Uterus (tissue), 2 donors: ENCODE measurements around the gene CEP72.

ENCODE experiments used
- POLR2A ChIP-seq, 2 donors: fragments of 450-650 bp; IDR thresholded peaks; one replicate each; pipeline ENCODE4 v1.6.1; 2016; ENCODE audit warnings: antibody characterized with exemption in 2 of 2, mild to moderate bottlenecking in 1 of 2, moderate library complexity in 1 of 2
- TF ChIP-seq, protein P1 (sequence below), 4 experiments: fragments of 200-600 bp in 2 of 4; fragments of 450-650 bp in 2 of 4; sonication (generic) in 2 of 4; IDR thresholded peaks; one replicate each; pipeline ENCODE4 v1.5.1; 2016 to 2019; ENCODE audit warnings: antibody characterized with exemption in 4 of 4, mild to moderate bottlenecking in 2 of 4, moderate library complexity in 1 of 4

DNA sequence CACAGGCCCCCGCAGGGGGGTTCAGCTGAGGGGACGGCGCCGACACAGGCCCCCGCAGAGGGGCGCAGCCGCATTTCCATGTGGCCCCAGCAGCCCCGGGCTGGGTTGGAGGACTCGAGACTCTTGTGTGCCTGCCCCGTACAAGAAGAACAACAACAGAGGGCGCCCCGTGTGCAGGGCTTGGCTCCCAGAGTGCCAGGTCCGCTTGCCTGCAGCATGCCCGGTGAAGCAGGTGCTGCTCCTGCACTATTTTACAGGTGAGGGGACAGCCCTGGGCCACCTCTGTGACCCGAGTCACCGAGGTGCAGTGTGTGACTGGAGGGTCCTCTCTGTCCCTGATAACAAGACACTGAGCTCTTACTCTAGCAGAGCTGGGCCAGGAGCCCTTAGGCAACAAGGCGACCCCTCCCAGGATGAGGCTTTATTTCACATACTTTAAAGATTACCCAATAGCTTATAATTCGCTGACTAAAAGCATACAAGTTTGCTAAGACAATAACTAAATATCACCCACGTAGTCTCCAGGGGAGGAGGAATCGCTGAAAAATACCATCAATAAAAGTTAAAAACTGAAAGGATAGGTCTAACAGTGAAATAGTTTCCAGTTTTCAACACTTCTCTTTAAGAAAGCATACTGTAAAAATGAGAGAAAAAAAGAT, 46.2 kb upstream of the CEP72 start:
- TF ChIP-seq, protein P1, sequence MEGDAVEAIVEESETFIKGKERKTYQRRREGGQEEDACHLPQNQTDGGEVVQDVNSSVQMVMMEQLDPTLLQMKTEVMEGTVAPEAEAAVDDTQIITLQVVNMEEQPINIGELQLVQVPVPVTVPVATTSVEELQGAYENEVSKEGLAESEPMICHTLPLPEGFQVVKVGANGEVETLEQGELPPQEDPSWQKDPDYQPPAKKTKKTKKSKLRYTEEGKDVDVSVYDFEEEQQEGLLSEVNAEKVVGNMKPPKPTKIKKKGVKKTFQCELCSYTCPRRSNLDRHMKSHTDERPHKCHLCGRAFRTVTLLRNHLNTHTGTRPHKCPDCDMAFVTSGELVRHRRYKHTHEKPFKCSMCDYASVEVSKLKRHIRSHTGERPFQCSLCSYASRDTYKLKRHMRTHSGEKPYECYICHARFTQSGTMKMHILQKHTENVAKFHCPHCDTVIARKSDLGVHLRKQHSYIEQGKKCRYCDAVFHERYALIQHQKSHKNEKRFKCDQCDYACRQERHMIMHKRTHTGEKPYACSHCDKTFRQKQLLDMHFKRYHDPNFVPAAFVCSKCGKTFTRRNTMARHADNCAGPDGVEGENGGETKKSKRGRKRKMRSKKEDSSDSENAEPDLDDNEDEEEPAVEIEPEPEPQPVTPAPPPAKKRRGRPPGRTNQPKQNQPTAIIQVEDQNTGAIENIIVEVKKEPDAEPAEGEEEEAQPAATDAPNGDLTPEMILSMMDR (IDR thresholded peaks at IDR 0.05): no peak
- TF ChIP-seq POLR2A (IDR thresholded peaks at IDR 0.05): no peak
